Nephron progenitor cell (in vitro differentiated cells): ENCODE measurements around the gene GPSM1.

Experiments used
- DNase-seq: peaks from one replicate; pipeline ENCODE4 v3.0.0; 2021
- H3K27ac Mint-ChIP-seq: 2 replicates; pipeline ENCODE4 v1.8.0; 2021; ENCODE audit warnings: mild to moderate bottlenecking, moderate library complexity, mixed read lengths
- H3K27me3 Mint-ChIP-seq: 2 replicates; pipeline ENCODE4 v1.8.0; 2021; ENCODE audit warnings: mild to moderate bottlenecking, low read depth, mixed read lengths; ENCODE audit not compliant: poor library complexity
- H3K36me3 Mint-ChIP-seq: 2 replicates; pipeline ENCODE4 v1.8.0; 2021; ENCODE audit warnings: low read depth, mixed read lengths
- H3K4me1 Mint-ChIP-seq: 2 replicates; pipeline ENCODE4 v1.8.0; 2021; ENCODE audit warnings: mixed read lengths
- H3K4me3 Mint-ChIP-seq: 2 replicates; pipeline ENCODE4 v1.8.0; 2021; ENCODE audit warnings: mild to moderate bottlenecking, moderate library complexity, mixed read lengths
- H3K9me3 Mint-ChIP-seq: 2 replicates; pipeline ENCODE4 v1.8.0; 2021; ENCODE audit warnings: mild to moderate bottlenecking, moderate library complexity, mixed read lengths
- TF ChIP-seq, protein P1 (sequence below): fragments of 200-600 bp; sonication (generic); IDR thresholded peaks from 2 replicates; pipeline ENCODE4 v1.5.0; 2021; ENCODE audit warnings: antibody characterized with exemption

The GPSM1 gene

DNA sequence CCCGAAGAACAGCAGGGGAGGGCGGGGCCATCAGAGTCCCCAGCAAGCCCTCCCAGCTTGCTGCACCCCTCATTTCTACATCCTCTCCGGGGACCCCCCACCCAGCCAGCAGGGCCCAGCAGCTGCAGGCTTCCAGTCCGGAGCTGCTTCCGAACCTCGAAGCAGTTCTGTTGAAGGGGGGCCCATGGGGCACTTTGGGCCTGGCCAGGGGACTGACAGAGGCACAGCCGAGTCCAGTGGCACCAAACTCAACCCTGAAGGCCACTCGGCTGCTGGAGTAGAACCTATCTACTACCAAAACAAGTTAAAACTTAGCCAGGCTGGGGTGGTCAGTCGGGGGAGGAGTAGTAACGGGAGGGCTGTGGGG, 15.3 kb upstream of the GPSM1 start:
- TF ChIP-seq, protein P1, sequence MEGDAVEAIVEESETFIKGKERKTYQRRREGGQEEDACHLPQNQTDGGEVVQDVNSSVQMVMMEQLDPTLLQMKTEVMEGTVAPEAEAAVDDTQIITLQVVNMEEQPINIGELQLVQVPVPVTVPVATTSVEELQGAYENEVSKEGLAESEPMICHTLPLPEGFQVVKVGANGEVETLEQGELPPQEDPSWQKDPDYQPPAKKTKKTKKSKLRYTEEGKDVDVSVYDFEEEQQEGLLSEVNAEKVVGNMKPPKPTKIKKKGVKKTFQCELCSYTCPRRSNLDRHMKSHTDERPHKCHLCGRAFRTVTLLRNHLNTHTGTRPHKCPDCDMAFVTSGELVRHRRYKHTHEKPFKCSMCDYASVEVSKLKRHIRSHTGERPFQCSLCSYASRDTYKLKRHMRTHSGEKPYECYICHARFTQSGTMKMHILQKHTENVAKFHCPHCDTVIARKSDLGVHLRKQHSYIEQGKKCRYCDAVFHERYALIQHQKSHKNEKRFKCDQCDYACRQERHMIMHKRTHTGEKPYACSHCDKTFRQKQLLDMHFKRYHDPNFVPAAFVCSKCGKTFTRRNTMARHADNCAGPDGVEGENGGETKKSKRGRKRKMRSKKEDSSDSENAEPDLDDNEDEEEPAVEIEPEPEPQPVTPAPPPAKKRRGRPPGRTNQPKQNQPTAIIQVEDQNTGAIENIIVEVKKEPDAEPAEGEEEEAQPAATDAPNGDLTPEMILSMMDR = no peak
- peaks cover 7% of the 10 kb centered on the region for H3K36me3 Mint-ChIP-seq
- DNase-seq = no peak
- H3K9me3 Mint-ChIP-seq = peaks cover 26% of the 10 kb centered on the region
- peaks cover 2% of the 10 kb centered on the region for H3K4me1 Mint-ChIP-seq
- no peak overlapping the region for H3K27ac Mint-ChIP-seq
- H3K27me3 Mint-ChIP-seq = peaks cover 4% of the 10 kb centered on the region
- H3K4me3 Mint-ChIP-seq = no peak overlapping the region

DNA sequence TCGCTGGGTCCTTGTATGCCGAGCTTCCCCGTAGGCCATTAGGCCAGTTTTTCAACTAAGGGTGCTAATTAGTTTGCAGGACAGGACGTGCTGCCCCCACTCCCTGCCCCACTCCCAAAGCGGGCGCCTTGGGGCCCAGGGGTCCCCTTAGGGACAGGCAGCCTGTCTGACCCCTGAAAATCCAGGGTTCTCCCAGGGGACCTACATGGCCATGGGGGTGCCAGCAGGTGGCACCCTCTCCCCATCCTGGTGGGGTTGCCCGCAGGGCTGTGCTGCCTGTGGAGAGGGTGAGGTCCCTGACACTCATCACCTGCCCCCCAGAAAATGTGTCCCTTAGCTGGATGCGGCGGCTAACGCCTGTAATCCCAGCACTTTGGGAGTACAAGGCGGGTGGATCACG, 14.9 kb upstream of the GPSM1 start:
- Mint-ChIP-seq H3K9me3 (peaks cover 26% of the 10 kb centered on the region), H3K27me3 (peaks cover 4% of the 10 kb centered on the region), H3K4me1 (peaks cover 6% of the 10 kb centered on the region), H3K36me3 (peaks cover 7% of the 10 kb centered on the region), H3K27ac (no peak overlapping the region), H3K4me3 (no peak overlapping the region)
- DNase-seq = no peak
- TF ChIP-seq, protein P1 = peak; percentile 40

DNA sequence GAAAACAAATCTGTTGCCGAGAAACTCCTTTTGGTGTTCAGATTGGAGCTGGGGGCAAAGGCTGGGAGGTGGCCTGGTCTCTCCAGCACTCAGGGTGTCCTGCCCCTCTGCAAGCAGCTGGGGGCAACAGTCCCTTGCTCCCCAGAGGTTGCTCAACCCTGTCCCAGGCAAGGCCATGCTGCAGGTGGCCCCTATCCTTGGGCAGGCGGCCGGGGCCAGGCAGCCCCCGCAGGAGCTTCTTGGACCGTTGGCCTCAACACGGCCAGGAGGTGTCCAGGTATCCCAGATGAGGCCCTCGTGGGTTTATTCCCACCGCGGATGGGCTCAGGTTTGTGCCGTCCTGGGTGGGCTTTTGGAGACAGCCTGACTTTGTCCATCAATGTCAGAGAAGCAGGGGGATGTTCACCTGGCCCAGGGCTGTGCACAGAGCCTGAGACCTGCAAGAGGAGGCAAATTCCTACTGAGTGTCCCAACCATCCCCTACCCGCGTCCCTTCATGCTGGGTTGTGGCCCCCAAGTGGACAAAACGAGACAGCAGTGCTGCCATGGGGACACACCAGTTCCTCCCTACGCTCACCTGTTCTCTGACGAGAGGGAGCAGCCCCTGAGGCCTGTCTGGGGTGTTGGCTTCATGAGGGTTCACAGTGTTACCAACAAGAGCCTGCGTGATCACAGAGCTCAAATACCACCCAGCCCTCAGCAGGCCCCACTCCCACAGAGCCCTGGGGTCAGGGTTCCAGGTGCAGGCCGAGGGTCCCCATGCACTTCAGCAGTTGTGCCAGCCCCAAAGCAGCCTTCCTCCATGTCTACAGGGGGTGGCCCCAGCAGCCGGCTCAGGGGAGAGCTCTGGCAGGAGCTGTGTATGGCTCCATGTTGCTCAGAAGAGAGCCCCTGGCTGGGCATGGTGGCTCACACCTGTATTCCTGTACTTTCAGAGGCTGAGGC, 14.0 kb upstream of the GPSM1 start:
- TF ChIP-seq, protein P1 = no peak
- no peak for DNase-seq
- H3K9me3 Mint-ChIP-seq = peaks cover 26% of the 10 kb centered on the region
- H3K27ac Mint-ChIP-seq = no peak overlapping the region
- peaks cover 4% of the 10 kb centered on the region for H3K27me3 Mint-ChIP-seq
- peaks cover 7% of the 10 kb centered on the region for H3K36me3 Mint-ChIP-seq
- H3K4me3 Mint-ChIP-seq = no peak overlapping the region
- H3K4me1 Mint-ChIP-seq = peaks cover 16% of the 10 kb centered on the region

DNA sequence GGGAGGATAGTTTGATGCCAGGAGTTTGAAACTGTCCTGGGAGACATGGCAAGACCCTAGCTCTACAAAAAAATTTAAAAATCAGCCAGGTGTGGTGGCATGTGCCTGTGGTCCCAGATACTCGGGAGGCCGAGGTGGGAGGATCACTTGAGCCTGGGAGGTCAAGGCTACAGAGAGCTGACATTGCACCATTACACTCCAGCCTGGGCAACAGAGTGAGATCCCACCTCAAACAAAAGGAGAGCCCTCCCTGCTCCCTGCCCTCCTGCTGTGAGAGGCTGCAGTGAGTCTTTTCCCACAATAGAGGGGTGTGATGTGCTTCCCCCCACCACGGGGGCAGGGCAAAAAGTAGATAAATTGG, 13.3 kb upstream of the GPSM1 start:
- peaks cover 4% of the 10 kb centered on the region for H3K27me3 Mint-ChIP-seq
- no peak overlapping the region for H3K27ac Mint-ChIP-seq
- TF ChIP-seq, protein P1 = no peak
- peaks cover 7% of the 10 kb centered on the region for H3K36me3 Mint-ChIP-seq
- peaks cover 26% of the 10 kb centered on the region for H3K9me3 Mint-ChIP-seq
- peaks cover 17% of the 10 kb centered on the region for H3K4me1 Mint-ChIP-seq
- no peak overlapping the region for H3K4me3 Mint-ChIP-seq
- DNase-seq = no peak

DNA sequence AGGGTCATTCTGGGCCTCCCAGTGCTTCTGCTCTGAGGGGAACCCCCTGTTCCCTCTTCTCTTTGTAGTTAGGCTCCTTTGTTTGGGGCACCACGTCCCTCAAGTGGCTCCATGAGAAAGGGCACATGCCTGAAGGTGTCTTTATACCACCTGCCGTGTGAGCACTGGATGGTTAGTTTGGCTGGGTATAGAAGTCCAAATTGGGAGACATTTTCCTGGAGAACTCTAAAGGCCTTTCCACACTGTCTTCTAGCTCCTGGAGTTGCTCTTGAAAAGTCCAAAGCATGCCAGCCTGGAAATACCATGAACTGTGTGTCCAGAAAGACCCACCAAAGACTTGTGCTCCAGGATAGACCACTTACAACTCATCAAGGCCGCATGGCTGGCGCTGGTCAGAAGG, 12.4 kb upstream of the GPSM1 start:
- H3K4me1 Mint-ChIP-seq = peaks cover 17% of the 10 kb centered on the region
- TF ChIP-seq, protein P1 = no peak
- H3K9me3 Mint-ChIP-seq = peaks cover 26% of the 10 kb centered on the region
- peaks cover 7% of the 10 kb centered on the region for H3K36me3 Mint-ChIP-seq
- peaks cover 4% of the 10 kb centered on the region for H3K27me3 Mint-ChIP-seq
- no peak for DNase-seq
- H3K4me3 Mint-ChIP-seq = no peak overlapping the region
- H3K27ac Mint-ChIP-seq = no peak overlapping the region

DNA sequence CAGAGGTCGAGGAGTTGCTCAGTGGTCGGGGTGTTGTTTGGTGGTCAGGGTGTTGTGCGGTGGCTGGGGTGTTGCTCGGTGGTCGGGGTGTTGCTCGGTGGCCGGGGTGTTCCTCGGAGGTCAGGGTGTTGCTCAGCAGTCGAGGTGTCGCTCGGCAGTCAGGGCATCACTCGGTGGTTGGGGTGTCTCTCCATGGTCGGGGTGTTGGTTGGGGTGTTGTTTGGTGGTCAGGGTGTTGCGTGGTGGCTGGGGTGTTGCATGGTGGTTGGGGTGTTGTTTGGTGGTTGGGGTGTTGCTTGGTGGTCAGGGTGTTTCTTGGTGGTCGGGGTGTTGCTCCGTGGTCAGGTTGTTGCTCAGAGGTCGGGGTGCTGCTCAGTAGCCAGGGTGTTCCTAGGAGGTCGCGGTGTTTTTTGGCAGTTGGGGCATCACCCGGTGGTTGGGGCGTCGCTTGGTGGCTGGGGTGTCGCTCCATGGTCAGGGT, 11.0 kb upstream of the GPSM1 start:
- H3K4me3 Mint-ChIP-seq = no peak overlapping the region
- H3K9me3 Mint-ChIP-seq = peaks cover 36% of the 10 kb centered on the region
- peaks cover 19% of the 10 kb centered on the region for H3K4me1 Mint-ChIP-seq
- no peak overlapping the region for H3K27ac Mint-ChIP-seq
- H3K36me3 Mint-ChIP-seq = peaks cover 7% of the 10 kb centered on the region
- TF ChIP-seq, protein P1 = no peak
- DNase-seq = no peak
- H3K27me3 Mint-ChIP-seq = peaks cover 5% of the 10 kb centered on the region
